ENCODE measurements around the gene RBM23. TPM values are rescaled to one million over a fixed set of nuclear protein-coding genes. Genes with fewer than 3 reads are reported as not detected.

The RBM23 gene
- total and polyA plus RNA-seq, 2 donors (not counting 3 experiments of a cell fraction or from before 2014, with no cell fraction given), result 67.7 to 68.9 TPM

- H3K4me3 ChIP-seq (replicated peaks in 1 of 3; ENCODE audit: insufficient read depth in 1 of 3, low read depth in 1 of 3, low read length in 3 of 3), result peak within 1 kb of the TSS; percentile 68 to 78 (median 76)
- ChIA-PET CTCF (interaction anchor here (0.7 to 4.7 kb wide), 22 partner anchors 10 to 316 kb away, joined by 3 to 75 read pairs (median 6); partner anchors contain the start of genes MMP14 and RBM23), POLR2A (interaction anchor here (0.5 kb wide), 1 partner anchor 18 kb away, joined by 3 read pairs; no protein-coding TSS in a partner anchor)
- peaks cover 15% of the 10 kb centered on the region for H3K79me2 ChIP-seq (ENCODE audit: control insufficient read depth, insufficient read depth, low read length)
- H4K20me1 ChIP-seq (replicated peaks; ENCODE audit: control insufficient read depth, extremely low read depth, insufficient read depth, low read length), result no peaks in the 10 kb centered on the region
- TSS peak; percentile 73 for BruUV-seq (replicated peaks)
- peaks cover 18% of the 10 kb centered on the region for H3K4me1 ChIP-seq (ENCODE audit: control insufficient read depth, extremely low read depth, insufficient read depth, low read length)
- peak within 1 kb of the TSS; percentile 89 for H3K27ac ChIP-seq (ENCODE audit: insufficient read depth, low read depth, low read length)
- TF ChIP-seq CTCF (IDR thresholded peaks at IDR 0.05; ENCODE audit: extremely low read depth in 1 of 2, insufficient read depth in 1 of 2, low read depth in 1 of 2, low read length in 2 of 2) (peak in 1 of 2 donors; percentile 0), POLR2AphosphoS5 (IDR thresholded peaks at IDR 0.05; ENCODE audit: insufficient read depth, low read depth, low read length) (peak; percentile 74), POLR2A (IDR thresholded peaks at IDR 0.05; ENCODE audit: low read depth, low read length) (peak; percentile 64), MAX (IDR thresholded peaks at IDR 0.05; ENCODE audit: insufficient read depth, insufficient read length) (no peak)
- H3K4me2 ChIP-seq (ENCODE audit: insufficient read depth, low read length), result peak within 1 kb of the TSS; percentile 97
- no peaks in the 10 kb centered on the region for H3K27me3 ChIP-seq (ENCODE audit: control insufficient read depth in 2 of 2, insufficient read depth in 2 of 2, low read length in 2 of 2)
- peak; percentile 87 for FAIRE-seq
- H3K36me3 ChIP-seq (ENCODE audit: control insufficient read depth in 2 of 2, extremely low read depth in 1 of 2, insufficient read depth in 2 of 2, low read length in 2 of 2), result peaks cover 13 to 23% of the 10 kb centered on the region in 2 experiments
- dilution Hi-C loops (cut with MboI; ENCODE audit: extremely low pct_ligation_motif_present, low sequenced_read_pairs) (no loop called here), intact Hi-C loops (cut with micrococcal nuclease) (loop anchor here (1.0 kb wide), 5 partner anchors 13 to 314 kb away; partner anchors contain the start of gene DAD1)
- H3K9me1 ChIP-seq (replicated peaks; ENCODE audit: control insufficient read depth, extremely low read depth, insufficient read depth, low read length), result no peaks in the 10 kb centered on the region
- no peaks in the 10 kb centered on the region for H3K9me3 ChIP-seq (replicated peaks; ENCODE audit: control insufficient read depth, insufficient read depth, low read length)
- peak; percentile 90 for DNase-seq (ENCODE audit: low read depth, low spot score)
- H2AFZ ChIP-seq (ENCODE audit: low read depth, low read length), result peak within 1 kb of the TSS; percentile 97
- H3K9ac ChIP-seq (replicated peaks; ENCODE audit: extremely low read depth, insufficient read depth, low read length), result peak within 1 kb of the TSS; percentile 93
Observed at GRCh38 chr14:22871224-22872032, 47.5 kb downstream of the RBM23 start, which contains the start of gene LRP10. TSS of gene LRP10 (plus strand) at chr14:22871740. CDS start at chr14:22872304, 564 bp downstream.

Data from endothelial cell of umbilical vein (primary cell).